KOPT-K1 (cell line): ENCODE results near the gene PC.

Experiments used
- H3K27ac ChIP-seq: fragments of 200-600 bp; sonication (generic); 2 replicates; pipeline ENCODE4 v1.5.1; 2016; ENCODE audit warnings: antibody characterized with exemption, mild to moderate bottlenecking, low read depth, low read length; ENCODE audit not compliant: poor library complexity, severe bottlenecking
- H3K36me3 ChIP-seq: fragments of 200-600 bp; sonication (generic); 2 replicates; pipeline ENCODE4 v1.5.1; 2017; ENCODE audit warnings: antibody characterized with exemption, mild to moderate bottlenecking, low read length, moderate library complexity; ENCODE audit not compliant: insufficient read depth
- H3K9me3 ChIP-seq: fragments of 200-600 bp; sonication (generic); 2 replicates; pipeline ENCODE4 v1.5.1; 2017; ENCODE audit warnings: antibody characterized with exemption, low read length, mild to moderate bottlenecking; ENCODE audit not compliant: insufficient read depth, poor library complexity, severe bottlenecking

The PC gene

DNA sequence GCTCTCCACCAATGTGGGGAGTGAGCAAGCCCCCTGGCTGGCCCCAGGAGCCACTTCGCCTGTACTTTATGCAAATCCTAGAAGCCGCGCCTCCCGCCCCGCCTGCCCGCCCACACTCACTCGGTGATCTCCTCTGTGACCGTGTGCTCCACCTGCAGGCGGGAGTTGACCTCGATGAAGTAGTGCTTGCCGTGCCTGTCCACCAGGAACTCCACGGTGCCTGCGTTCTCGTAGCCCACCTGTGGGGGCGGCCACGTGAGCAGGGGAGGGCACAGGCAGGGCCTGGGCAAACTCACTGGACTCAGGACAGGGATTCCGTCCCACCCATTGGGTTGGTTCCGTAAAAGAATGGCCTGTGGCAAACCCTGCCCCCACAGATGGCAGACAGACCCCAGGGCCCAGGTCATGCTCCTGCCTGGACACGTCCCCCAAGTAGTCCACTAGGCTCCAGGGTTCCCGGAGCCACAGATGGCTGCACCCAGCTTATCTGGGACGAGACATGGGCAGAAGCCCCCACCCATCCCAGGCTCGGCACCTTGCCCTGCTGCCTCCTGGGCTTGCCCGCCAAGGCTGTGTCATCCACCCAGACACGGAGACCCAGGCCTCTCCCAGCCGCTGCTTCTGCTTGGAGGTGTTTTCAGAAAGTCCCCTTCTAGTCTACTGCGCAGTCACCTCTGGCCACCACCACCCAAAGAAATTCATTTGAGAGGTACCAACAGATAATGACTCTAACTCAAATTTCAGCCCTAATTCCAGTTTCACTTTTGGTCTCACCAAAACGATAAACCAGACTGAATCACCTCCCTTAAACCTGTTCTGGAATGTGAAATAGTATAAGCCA, 89.2 kb downstream of the PC start:
- Histone ChIP-seq H3K36me3 (no peaks in the 10 kb centered on the region; the same call in 1 of the 2 replicates), H3K27ac (no peak overlapping the region), H3K9me3 (no peaks in the 10 kb centered on the region)

GRCh38 chr11:66868082-66868725, 90.0 kb downstream of the PC start:
- Histone ChIP-seq H3K27ac (no peak overlapping the region), H3K36me3 (no peaks in the 10 kb centered on the region; the same call in 1 of the 2 replicates)

GRCh38 chr11:66867425-66868040, 90.7 kb downstream of the PC start:
- Histone ChIP-seq H3K36me3 (no peaks in the 10 kb centered on the region; the same call in 1 of the 2 replicates), H3K27ac (no peak overlapping the region), H3K9me3 (no peaks in the 10 kb centered on the region)

More at GRCh38 chr11:66868082-66868725, 90.0 kb downstream of the PC start:
- no peaks in the 10 kb centered on the region for H3K9me3 ChIP-seq

DNA sequence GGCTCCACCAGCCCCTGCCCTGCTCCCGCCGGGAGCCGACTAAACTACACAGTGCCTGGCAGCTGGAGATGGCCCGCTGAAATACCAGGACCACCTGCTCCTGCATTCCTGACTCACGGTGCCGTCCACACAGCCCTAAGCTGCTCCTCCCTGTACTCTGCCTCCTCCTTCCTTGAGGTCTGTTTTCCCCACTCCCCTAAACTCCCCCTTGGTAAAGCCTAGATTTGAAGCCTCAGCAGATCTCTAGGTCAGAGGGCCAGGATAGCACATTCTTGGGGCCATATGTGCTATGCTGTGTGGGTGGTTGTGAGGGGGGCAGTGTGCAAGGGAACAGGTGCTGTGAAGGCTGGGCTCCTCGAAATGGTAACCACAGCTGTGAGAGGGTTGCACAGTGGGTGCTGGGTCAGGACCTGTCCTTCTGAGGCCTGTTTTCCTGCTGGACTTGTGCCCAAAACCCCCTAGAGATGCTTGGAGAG, 91.6 kb downstream of the PC start:
- Histone ChIP-seq H3K9me3 (no peaks in the 10 kb centered on the region), H3K27ac (no peak overlapping the region), H3K36me3 (no peaks in the 10 kb centered on the region; the same call in 1 of the 2 replicates)

- Histone ChIP-seq H3K27ac (no peak overlapping the region), H3K36me3 (peaks cover 1% of the 10 kb centered on the region; the same call in 1 of the 2 replicates), H3K9me3 (no peaks in the 10 kb centered on the region)
Observed at GRCh38 chr11:66866007-66866406, 92.2 kb downstream of the PC start.

DNA sequence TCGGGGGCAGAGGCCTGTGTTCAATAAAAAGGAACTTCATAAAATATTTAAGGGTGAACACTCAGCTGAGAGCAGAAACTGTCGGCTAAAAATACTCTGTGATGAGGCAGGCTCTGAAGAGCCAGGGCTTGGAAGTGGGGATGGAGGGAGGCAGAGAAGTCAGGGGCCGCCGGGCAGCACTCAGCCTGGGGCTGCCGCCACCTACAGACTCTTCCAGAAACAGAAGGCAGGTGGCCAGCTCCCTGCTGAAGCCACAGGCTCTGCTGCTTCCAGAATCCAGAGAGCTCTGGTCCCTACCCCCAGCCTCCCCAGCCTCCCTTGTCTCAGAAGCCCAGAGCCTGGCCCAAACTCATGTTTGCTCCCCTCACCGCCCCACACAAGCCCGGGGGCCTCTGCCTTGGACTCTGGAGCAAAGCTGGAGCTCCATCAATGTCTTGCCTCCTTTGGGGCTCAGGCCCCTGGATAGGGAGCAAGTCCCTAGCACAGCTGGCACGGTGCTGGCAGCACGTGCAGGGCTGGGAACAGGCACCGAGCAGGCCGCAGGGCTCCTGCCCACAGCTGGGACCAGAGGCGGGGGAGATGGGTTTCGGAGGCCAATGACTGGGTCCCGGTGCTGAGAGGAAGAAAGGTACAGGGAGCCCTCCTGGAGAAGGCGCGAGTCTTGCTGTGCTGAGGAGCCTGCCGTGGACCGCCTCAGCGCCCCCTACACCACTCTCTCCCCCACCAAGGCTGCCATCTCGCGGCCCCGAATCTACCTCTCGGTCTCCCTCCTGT, 93.1 kb downstream of the PC start:
- Histone ChIP-seq H3K9me3 (no peaks in the 10 kb centered on the region), H3K36me3 (peaks cover 6% of the 10 kb centered on the region; the same call in 1 of the 2 replicates), H3K27ac (no peak overlapping the region)

DNA sequence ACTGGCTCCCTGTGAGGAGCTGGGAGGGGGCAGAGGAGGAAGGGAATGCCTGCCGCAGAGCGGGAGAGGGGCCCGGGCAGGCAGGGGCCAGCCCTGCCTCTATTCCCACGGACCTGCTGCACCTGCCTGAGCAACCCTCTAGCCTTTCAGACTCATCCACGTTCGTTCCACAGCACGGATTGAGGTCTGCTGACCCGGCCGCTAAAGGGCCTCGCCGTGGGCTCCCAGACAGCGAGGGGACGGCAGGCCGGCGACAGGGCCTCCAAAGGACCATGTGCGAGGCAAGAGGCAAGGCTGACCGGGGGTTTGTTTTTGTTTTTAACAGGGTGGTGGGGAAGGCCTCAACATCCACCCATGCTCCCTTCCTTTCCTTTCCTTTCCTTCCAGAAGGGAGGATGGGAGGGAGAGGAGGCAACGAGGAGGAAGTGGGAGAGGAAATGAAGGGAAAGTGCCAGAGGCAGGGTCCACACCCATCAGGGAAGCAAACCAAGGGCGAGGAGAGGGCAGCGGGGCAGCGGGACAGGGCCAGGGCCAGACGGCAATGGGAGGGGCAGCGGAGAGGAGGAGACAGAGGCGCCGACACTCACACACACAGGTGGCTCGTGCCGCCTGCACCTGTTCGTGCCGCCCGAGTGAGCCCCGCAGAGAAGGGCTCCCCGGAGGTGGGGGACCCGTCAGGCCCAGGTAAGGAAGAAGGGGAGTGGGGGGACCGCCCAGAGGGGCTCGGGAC, 93.8 kb downstream of the PC start:
- H3K36me3 ChIP-seq, result peaks cover 12% of the 10 kb centered on the region
- H3K9me3 ChIP-seq, result no peaks in the 10 kb centered on the region
- H3K27ac ChIP-seq, result no peak overlapping the region

- H3K36me3 ChIP-seq, result peaks cover 19% of the 10 kb centered on the region
- H3K9me3 ChIP-seq, result no peaks in the 10 kb centered on the region
- no peak overlapping the region for H3K27ac ChIP-seq
Observed at GRCh38 chr11:66863428-66864125, 94.6 kb downstream of the PC start.

GRCh38 chr11:66862559-66863037, 95.6 kb downstream of the PC start:
- H3K36me3 ChIP-seq, result peaks cover 19% of the 10 kb centered on the region
- no peaks in the 10 kb centered on the region for H3K9me3 ChIP-seq
- no peak overlapping the region for H3K27ac ChIP-seq

- Histone ChIP-seq H3K27ac (no peak overlapping the region), H3K36me3 (peaks cover 19% of the 10 kb centered on the region), H3K9me3 (no peaks in the 10 kb centered on the region)
Observed at GRCh38 chr11:66861774-66862558, 96.2 kb downstream of the PC start.

DNA sequence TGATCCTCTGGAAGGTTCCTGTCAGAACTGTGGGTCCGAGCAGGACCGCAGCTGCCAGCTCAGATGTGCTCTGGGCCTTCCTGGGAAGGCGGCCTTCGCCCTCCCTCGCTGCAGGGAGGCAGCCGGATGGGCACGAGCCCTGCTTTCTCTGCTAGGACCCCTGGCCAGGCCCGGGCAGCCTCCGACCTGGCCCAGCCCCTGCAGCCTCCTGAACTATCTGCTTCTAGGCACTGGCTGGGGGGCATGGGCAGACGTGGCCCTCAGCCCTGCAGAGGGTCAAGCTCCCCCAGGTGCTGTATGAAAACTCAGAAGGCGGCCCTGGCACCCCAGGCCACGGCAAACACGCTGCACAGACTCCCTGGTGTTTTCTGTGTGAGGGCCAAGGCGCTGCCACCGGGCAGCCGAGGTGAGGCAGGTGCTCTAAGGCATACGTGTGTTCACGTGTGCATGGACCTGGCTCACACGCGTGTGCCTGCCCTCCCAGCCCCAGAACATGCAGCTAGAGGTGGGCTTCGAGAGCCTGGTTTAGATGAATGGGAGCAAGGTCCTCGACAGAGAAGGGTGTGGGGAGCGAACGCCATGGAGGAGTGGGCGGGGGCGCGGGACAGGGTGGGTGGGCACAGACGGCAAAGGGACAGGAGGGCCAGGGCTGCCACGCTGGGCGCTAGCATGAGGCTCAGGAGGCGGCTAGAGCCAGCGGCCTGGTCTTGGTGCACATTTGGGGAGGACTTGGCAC, 97.0 kb downstream of the PC start:
- no peak overlapping the region for H3K27ac ChIP-seq
- no peaks in the 10 kb centered on the region for H3K9me3 ChIP-seq
- H3K36me3 ChIP-seq, result peaks cover 19% of the 10 kb centered on the region

DNA sequence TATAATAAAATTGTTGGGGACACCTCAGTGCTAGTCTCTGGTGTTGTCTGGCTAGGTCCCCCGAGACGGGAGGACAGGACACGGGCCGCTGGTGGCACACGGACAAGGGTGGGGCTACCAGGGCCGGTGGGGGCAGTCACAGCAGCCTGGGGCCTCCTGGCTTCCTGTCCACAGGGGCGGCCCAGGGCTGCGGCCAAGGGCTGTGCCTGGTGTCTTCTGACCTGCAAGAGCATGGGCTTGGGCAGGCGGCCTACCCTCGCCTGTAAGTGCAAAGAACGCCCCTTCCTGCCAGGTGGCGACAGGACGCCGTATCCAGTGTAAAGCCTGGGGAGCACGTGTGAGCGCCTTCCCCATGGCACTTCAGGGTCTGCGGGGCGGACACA, 97.7 kb downstream of the PC start:
- Histone ChIP-seq H3K36me3 (peaks cover 19% of the 10 kb centered on the region), H3K27ac (no peak overlapping the region), H3K9me3 (no peaks in the 10 kb centered on the region)
